Head of caudate nucleus (tissue), 42 donors: ENCODE data around the gene WDPCP.
"Not testable (repeated sequence)": the region's sequence is repeated elsewhere in the genome, so short reads cannot be mapped to it uniquely, and the experiment has no call there.

Experiments
- DNase-seq, 42 donors: peaks; one replicate each; pipeline versions ENCODE4 v3.0.0 to v3.0.0-alpha.2; 2020 to 2021; ENCODE audit warnings: mixed read lengths in 7 of 42
- intact Hi-C: fragments of 100-400 bp; cut with DNase I; formaldehyde crosslinking; loops from one replicate; pipeline ENCODE4 v1.15.0; 2022

Gene WDPCP

GRCh38 chr2:63494100-63494499 lies 94.2 kb downstream of the WDPCP start:
- no peak for DNase-seq
- intact Hi-C loops, result loop anchor here (10.0 kb wide), 1 partner anchor 709 kb away; no protein-coding TSS in a partner anchor

- intact Hi-C loops, result no loop called here
- peak in 38 of 42 donors; percentile 3 to 78 (median 50) for DNase-seq
These were observed 100.1 kb downstream of the WDPCP start for GRCh38 chr2:63488118-63488713.

GRCh38 chr2:63486861-63487290 lies 101.4 kb downstream of the WDPCP start:
- intact Hi-C loops, result no loop called here
- DNase-seq, result peak in 6 of 42 donors; percentile 2 to 42 (median 8)

- DNase-seq, result no peak
- intact Hi-C loops, result no loop called here
These were observed 103.4 kb downstream of the WDPCP start for GRCh38 chr2:63484901-63485300.

- intact Hi-C loops, result no loop called here
- DNase-seq, result peak in 3 of 42 donors; percentile 6 to 28 (median 11)
These were observed 103.8 kb downstream of the WDPCP start for GRCh38 chr2:63484481-63484880.

GRCh38 chr2:63477686-63478085 lies 110.6 kb downstream of the WDPCP start:
- DNase-seq, result no peak
- intact Hi-C loops, result no loop called here

GRCh38 chr2:63469313-63469712 lies 119.0 kb downstream of the WDPCP start:
- intact Hi-C loops, DNase-seq: not testable (repeated sequence)

- no peak for DNase-seq
- intact Hi-C loops, result no loop called here
These were observed 122.6 kb downstream of the WDPCP start for GRCh38 chr2:63465633-63466032.

- intact Hi-C loops, result no loop called here
- no peak for DNase-seq
These were observed 125.1 kb downstream of the WDPCP start for GRCh38 chr2:63463142-63463541.

- intact Hi-C loops, result no loop called here
- no peak for DNase-seq
These were observed 141.6 kb downstream of the WDPCP start for GRCh38 chr2:63446658-63447057.

GRCh38 chr2:63444565-63445288 lies 143.6 kb downstream of the WDPCP start:
- intact Hi-C loops, result no loop called here
- no peak for DNase-seq

- no peak for DNase-seq
These were observed 147.7 kb downstream of the WDPCP start for GRCh38 chr2:63440612-63441011.

GRCh38 chr2:63438181-63438580 lies 150.1 kb downstream of the WDPCP start:
- no peak for DNase-seq
- intact Hi-C loops, result no loop called here

More at GRCh38 chr2:63440612-63441011, 147.7 kb downstream of the WDPCP start:
- intact Hi-C loops, result no loop called here

- DNase-seq, result no peak
- intact Hi-C loops, result no loop called here
These were observed 151.8 kb downstream of the WDPCP start for GRCh38 chr2:63436488-63436887.

GRCh38 chr2:63435070-63435469 lies 153.2 kb downstream of the WDPCP start:
- intact Hi-C loops, result no loop called here
- no peak for DNase-seq

- intact Hi-C loops, result no loop called here
- DNase-seq, result no peak
These were observed 154.0 kb downstream of the WDPCP start for GRCh38 chr2:63434024-63435001.

GRCh38 chr2:63432373-63432772 lies 155.9 kb downstream of the WDPCP start:
- no peak for DNase-seq
- intact Hi-C loops, result no loop called here

- intact Hi-C loops, result no loop called here
- no peak for DNase-seq
These were observed 162.7 kb downstream of the WDPCP start for GRCh38 chr2:63425606-63426005.

GRCh38 chr2:63425079-63425416 lies 163.2 kb downstream of the WDPCP start:
- intact Hi-C loops, result no loop called here
- no peak for DNase-seq
